Measurements from ENCODE around the gene ADAMTS1.

DNA sequence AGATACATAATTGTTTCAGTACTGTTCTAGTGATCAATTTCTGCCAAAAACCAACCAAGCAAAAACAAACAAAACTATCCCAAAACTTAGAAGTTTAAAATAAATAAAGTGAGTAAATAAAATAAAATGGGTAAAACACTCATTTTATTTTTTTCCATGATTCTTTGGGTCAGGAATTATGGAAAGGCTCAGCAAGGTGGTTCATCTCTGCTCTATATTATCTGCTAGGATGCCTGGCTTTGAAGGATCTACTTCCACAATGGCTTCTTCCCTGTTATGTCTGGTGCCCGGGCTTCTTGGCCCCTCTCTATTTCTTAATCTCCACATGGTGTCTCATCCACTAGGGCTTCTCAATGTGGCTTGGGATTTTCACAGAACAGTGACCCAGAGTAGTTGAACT is 29.1 kb upstream of the ADAMTS1 start:
- TF ChIP-seq, protein P1, sequence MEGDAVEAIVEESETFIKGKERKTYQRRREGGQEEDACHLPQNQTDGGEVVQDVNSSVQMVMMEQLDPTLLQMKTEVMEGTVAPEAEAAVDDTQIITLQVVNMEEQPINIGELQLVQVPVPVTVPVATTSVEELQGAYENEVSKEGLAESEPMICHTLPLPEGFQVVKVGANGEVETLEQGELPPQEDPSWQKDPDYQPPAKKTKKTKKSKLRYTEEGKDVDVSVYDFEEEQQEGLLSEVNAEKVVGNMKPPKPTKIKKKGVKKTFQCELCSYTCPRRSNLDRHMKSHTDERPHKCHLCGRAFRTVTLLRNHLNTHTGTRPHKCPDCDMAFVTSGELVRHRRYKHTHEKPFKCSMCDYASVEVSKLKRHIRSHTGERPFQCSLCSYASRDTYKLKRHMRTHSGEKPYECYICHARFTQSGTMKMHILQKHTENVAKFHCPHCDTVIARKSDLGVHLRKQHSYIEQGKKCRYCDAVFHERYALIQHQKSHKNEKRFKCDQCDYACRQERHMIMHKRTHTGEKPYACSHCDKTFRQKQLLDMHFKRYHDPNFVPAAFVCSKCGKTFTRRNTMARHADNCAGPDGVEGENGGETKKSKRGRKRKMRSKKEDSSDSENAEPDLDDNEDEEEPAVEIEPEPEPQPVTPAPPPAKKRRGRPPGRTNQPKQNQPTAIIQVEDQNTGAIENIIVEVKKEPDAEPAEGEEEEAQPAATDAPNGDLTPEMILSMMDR (IDR thresholded peaks at IDR 0.05), result no peak
- TF ChIP-seq EZH2 (IDR thresholded peaks at IDR 0.05; ENCODE audit: borderline replicate concordance, insufficient read depth, low read depth, low read length, poor library complexity, severe bottlenecking), result no peak

Data from B cell (primary cell).